ENCODE results near the gene EXD3.

DNA sequence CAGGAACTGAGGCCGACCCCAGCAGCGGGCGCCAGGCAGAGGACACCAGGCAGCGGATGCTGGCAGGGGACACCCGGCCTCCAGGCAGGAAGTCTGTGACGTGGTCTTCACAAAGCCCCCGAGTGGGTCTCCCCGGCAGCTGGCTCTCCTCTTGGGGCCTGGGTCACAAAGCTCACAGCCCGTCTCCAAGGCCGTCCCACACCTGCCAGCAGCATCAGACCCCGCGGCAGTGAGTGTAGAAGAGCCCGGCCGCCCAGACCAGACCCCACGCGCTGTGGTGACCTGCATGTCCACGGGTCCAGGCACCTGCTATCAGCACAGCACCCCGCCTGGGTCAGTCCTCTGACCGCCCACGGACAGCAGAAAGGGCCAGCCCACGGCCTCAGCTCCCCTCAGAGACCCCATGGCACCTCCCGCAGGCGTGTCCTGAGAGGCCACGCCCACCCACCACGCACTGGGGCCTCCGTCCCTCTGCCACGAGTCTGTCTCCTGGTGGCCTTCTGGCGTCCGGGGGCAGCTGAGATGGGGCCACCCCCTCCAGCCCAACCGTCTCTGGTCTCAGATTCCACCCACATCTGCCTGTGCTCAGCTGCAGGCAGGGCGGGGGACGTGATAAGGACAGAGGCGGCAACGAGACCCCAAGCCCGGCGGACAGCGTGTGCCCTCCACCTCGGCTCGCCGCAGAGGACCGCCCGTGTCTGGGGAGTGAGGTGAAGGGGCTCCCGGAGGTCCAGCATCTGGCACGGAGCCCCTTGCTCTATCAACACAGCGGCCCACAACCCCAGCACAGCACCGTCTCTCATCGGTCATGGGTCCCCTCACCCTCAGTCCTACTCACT lies 34.2 kb downstream of the EXD3 start:
- TF ChIP-seq, protein P1, sequence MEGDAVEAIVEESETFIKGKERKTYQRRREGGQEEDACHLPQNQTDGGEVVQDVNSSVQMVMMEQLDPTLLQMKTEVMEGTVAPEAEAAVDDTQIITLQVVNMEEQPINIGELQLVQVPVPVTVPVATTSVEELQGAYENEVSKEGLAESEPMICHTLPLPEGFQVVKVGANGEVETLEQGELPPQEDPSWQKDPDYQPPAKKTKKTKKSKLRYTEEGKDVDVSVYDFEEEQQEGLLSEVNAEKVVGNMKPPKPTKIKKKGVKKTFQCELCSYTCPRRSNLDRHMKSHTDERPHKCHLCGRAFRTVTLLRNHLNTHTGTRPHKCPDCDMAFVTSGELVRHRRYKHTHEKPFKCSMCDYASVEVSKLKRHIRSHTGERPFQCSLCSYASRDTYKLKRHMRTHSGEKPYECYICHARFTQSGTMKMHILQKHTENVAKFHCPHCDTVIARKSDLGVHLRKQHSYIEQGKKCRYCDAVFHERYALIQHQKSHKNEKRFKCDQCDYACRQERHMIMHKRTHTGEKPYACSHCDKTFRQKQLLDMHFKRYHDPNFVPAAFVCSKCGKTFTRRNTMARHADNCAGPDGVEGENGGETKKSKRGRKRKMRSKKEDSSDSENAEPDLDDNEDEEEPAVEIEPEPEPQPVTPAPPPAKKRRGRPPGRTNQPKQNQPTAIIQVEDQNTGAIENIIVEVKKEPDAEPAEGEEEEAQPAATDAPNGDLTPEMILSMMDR (IDR thresholded peaks at IDR 0.05) = no peak
- TF ChIP-seq POLR2A (IDR thresholded peaks at IDR 0.05) (no peak), POLR2AphosphoS5 (IDR thresholded peaks at IDR 0.05) (no peak)

Data from sigmoid colon (tissue), 4 donors.